HepG2 (cell line): Measurements from ENCODE around the gene AHSG. TPM values are rescaled to one million over a fixed set of nuclear protein-coding genes. Genes with fewer than 3 reads are reported as not detected.
A peak's percentile ranks its signal among the peaks of the same experiment; 100 is the strongest.

Experiments used
- CEBPG ChIP-seq: IDR thresholded peaks from 2 replicates; pipeline ENCODE4 v1.6.1; 2016
- ETV5 ChIP-seq: IDR thresholded peaks from 2 replicates; pipeline ENCODE4 v1.6.1; 2018; ENCODE audit warnings: missing biosample characterization, missing genetic modification reagents, inconsistent platforms, borderline replicate concordance
- KDM1A ChIP-seq: IDR thresholded peaks from 2 replicates; pipeline ENCODE4 v1.6.1; 2016; ENCODE audit warnings: missing compliant biosample characterization
- MNT ChIP-seq: fragments of 450-650 bp; IDR thresholded peaks from 2 replicates; pipeline ENCODE4 v1.6.1; 2016
- NFKB2 ChIP-seq: sonication (generic); formaldehyde crosslinking; IDR thresholded peaks from 2 replicates; pipeline ENCODE4 v1.4.0; 2020; ENCODE audit warnings: missing genetic modification reagents, borderline replicate concordance
- SMARCE1 ChIP-seq: fragments of 450-650 bp; IDR thresholded peaks from 2 replicates; pipeline ENCODE4 v1.6.1; 2017; ENCODE audit warnings: borderline replicate concordance
- SP4 ChIP-seq: sonication (generic); formaldehyde crosslinking; IDR thresholded peaks from 2 replicates; pipeline ENCODE4 v1.8.1; 2023; ENCODE audit warnings: mild to moderate bottlenecking, missing genetic modification reagents
- TBX2 ChIP-seq: sonication (generic); formaldehyde crosslinking; IDR thresholded peaks from 2 replicates; pipeline ENCODE4 v1.5.0; 2020; ENCODE audit warnings: missing genetic modification reagents, mild to moderate bottlenecking, borderline replicate concordance
- TBX3 ChIP-seq: fragments of 450-650 bp; IDR thresholded peaks from 2 replicates; pipeline ENCODE4 v1.6.1; 2017; ENCODE audit warnings: antibody characterized with exemption, mild to moderate bottlenecking, inconsistent platforms, borderline replicate concordance
- ZMYM3 ChIP-seq: sonication (generic); formaldehyde crosslinking; IDR thresholded peaks from 2 replicates; pipeline ENCODE4 v1.5.1; 2020; ENCODE audit warnings: mild to moderate bottlenecking, missing genetic modification reagents
- polyA plus RNA-seq, 8 experiments: library from polyadenylated mRNA; depleted of rRNA in 3 of 8; stranded (reverse) in 7 of 8; unstranded in 1 of 8; fragments of >200 nt; fragmentation: Illumina TruSeq in 4 of 8; extraction: Trizol in 4 of 8; gene quantifications; 2 replicates each; pipeline versions ENCODE4 v1.2.1 to v1.2.3, GENCODE V29; 2011 to 2016; ENCODE audit warnings: low read depth in 4 of 8, missing spikeins in 1 of 8, mixed read lengths in 1 of 8; ENCODE audit not compliant: insufficient read depth in 1 of 8
- total RNA-seq, 5 experiments: library from RNA; depleted of rRNA; stranded (reverse); fragments of >200 nt; fragmentation: Illumina TruSeq; extraction: Trizol; gene quantifications; 2 replicates each; pipeline ENCODE4 v1.2.3, GENCODE V29; 2016; ENCODE audit warnings: low read depth in 1 of 5
- TF ChIP-seq, protein P1 (sequence below): sonication (generic); formaldehyde crosslinking; IDR thresholded peaks from 2 replicates; pipeline ENCODE4 v1.8.0; 2022; ENCODE audit warnings: missing genetic modification reagents, mild to moderate bottlenecking, borderline replicate concordance
- TF ChIP-seq, protein P2 (sequence below): IDR thresholded peaks from 2 replicates; pipeline ENCODE4 v1.6.1; 2016; ENCODE audit warnings: low read depth
- TF ChIP-seq, protein P3 (sequence below), 2 experiments: sonication (generic) in 1 of 2; formaldehyde crosslinking in 1 of 2; IDR thresholded peaks; 2 replicates each; pipeline versions ENCODE4 v1.5.1 to v1.6.1; 2011 to 2020; ENCODE audit warnings: borderline replicate concordance in 1 of 2, low read depth in 1 of 2, low read length in 1 of 2, mild to moderate bottlenecking in 1 of 2, missing genetic modification reagents in 1 of 2, moderate library complexity in 1 of 2
- TF ChIP-seq, protein P4 (sequence below): sonication (generic); formaldehyde crosslinking; IDR thresholded peaks from 2 replicates; pipeline ENCODE4 v1.4.0; 2020; ENCODE audit warnings: mild to moderate bottlenecking, missing genetic modification reagents
- TF ChIP-seq, protein P5 (sequence below): sonication (generic); formaldehyde crosslinking; IDR thresholded peaks from 2 replicates; pipeline ENCODE4 v1.4.0; 2020; ENCODE audit warnings: missing genetic modification reagents, mild to moderate bottlenecking, borderline replicate concordance

The AHSG gene
- total and polyA plus RNA-seq, 2 of the 13 experiments (the other 11 are each of a cell fraction or from before 2014, with no cell fraction given): 2,043 to 19,152 TPM

GRCh38 chr3:186598108-186598784 lies 14.6 kb upstream of the AHSG start (continued):
- TF ChIP-seq, protein P1, sequence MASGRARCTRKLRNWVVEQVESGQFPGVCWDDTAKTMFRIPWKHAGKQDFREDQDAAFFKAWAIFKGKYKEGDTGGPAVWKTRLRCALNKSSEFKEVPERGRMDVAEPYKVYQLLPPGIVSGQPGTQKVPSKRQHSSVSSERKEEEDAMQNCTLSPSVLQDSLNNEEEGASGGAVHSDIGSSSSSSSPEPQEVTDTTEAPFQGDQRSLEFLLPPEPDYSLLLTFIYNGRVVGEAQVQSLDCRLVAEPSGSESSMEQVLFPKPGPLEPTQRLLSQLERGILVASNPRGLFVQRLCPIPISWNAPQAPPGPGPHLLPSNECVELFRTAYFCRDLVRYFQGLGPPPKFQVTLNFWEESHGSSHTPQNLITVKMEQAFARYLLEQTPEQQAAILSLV (CRISPR knock-in tag): peak; percentile 24; the same call in 1 of the 2 replicates
- 0 out of 2 replicates have a peak, but pooled peaks have one; percentile 25 for TF ChIP-seq ETV5 (CRISPR knock-in tag)
- TF ChIP-seq SP4: peak; percentile 50
- TF ChIP-seq, protein P2, sequence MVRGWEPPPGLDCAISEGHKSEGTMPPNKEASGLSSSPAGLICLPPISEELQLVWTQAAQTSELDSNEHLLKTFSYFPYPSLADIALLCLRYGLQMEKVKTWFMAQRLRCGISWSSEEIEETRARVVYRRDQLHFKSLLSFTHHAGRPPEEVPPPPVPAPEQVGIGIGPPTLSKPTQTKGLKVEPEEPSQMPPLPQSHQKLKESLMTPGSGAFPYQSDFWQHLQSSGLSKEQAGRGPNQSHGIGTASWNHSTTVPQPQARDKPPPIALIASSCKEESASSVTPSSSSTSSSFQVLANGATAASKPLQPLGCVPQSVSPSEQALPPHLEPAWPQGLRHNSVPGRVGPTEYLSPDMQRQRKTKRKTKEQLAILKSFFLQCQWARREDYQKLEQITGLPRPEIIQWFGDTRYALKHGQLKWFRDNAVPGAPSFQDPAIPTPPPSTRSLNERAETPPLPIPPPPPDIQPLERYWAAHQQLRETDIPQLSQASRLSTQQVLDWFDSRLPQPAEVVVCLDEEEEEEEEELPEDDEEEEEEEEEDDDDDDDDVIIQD: no peak
- 0 out of 2 replicates have a peak, but pooled peaks have one; percentile 9 for TF ChIP-seq KDM1A (CRISPR knock-in tag)
- no peak for TF ChIP-seq SMARCE1
- TF ChIP-seq NFKB2 (CRISPR knock-in tag): no peak
- 0 out of 2 replicates have a peak, but pooled peaks have one; percentile 10 for TF ChIP-seq TBX2 (CRISPR knock-in tag)
- peak; percentile 68 for TF ChIP-seq MNT
- peak; percentile 25; the same call in 1 of the 2 replicates for TF ChIP-seq ZMYM3
- peak; percentile 44; the same call in 1 of the 2 replicates for TF ChIP-seq CEBPG (CRISPR knock-in tag)
- TF ChIP-seq, protein P3, sequence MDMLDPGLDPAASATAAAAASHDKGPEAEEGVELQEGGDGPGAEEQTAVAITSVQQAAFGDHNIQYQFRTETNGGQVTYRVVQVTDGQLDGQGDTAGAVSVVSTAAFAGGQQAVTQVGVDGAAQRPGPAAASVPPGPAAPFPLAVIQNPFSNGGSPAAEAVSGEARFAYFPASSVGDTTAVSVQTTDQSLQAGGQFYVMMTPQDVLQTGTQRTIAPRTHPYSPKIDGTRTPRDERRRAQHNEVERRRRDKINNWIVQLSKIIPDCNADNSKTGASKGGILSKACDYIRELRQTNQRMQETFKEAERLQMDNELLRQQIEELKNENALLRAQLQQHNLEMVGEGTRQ (IDR thresholded peaks at IDR 0.05; ENCODE audit: low read depth, low read length): 0 out of 2 replicates have a peak, but pooled peaks have one; percentile 18
- TF ChIP-seq, protein P3 (CRISPR knock-in tag; IDR thresholded peaks at IDR 0.05; ENCODE audit: borderline replicate concordance): no peak
- TF ChIP-seq, protein P4, sequence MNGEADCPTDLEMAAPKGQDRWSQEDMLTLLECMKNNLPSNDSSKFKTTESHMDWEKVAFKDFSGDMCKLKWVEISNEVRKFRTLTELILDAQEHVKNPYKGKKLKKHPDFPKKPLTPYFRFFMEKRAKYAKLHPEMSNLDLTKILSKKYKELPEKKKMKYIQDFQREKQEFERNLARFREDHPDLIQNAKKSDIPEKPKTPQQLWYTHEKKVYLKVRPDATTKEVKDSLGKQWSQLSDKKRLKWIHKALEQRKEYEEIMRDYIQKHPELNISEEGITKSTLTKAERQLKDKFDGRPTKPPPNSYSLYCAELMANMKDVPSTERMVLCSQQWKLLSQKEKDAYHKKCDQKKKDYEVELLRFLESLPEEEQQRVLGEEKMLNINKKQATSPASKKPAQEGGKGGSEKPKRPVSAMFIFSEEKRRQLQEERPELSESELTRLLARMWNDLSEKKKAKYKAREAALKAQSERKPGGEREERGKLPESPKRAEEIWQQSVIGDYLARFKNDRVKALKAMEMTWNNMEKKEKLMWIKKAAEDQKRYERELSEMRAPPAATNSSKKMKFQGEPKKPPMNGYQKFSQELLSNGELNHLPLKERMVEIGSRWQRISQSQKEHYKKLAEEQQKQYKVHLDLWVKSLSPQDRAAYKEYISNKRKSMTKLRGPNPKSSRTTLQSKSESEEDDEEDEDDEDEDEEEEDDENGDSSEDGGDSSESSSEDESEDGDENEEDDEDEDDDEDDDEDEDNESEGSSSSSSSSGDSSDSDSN (CRISPR knock-in tag): peak; percentile 14; the same call in 1 of the 2 replicates
- TF ChIP-seq, protein P5, sequence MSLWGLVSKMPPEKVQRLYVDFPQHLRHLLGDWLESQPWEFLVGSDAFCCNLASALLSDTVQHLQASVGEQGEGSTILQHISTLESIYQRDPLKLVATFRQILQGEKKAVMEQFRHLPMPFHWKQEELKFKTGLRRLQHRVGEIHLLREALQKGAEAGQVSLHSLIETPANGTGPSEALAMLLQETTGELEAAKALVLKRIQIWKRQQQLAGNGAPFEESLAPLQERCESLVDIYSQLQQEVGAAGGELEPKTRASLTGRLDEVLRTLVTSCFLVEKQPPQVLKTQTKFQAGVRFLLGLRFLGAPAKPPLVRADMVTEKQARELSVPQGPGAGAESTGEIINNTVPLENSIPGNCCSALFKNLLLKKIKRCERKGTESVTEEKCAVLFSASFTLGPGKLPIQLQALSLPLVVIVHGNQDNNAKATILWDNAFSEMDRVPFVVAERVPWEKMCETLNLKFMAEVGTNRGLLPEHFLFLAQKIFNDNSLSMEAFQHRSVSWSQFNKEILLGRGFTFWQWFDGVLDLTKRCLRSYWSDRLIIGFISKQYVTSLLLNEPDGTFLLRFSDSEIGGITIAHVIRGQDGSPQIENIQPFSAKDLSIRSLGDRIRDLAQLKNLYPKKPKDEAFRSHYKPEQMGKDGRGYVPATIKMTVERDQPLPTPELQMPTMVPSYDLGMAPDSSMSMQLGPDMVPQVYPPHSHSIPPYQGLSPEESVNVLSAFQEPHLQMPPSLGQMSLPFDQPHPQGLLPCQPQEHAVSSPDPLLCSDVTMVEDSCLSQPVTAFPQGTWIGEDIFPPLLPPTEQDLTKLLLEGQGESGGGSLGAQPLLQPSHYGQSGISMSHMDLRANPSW (CRISPR knock-in tag): no peak
- no peak for TF ChIP-seq TBX3
